Measurements from ENCODE around the gene CCL1. TPM values are rescaled to one million over a fixed set of nuclear protein-coding genes. Genes with fewer than 3 reads are reported as not detected.

The CCL1 gene
- total and polyA plus RNA-seq, 4 donors = not detected

DNA sequence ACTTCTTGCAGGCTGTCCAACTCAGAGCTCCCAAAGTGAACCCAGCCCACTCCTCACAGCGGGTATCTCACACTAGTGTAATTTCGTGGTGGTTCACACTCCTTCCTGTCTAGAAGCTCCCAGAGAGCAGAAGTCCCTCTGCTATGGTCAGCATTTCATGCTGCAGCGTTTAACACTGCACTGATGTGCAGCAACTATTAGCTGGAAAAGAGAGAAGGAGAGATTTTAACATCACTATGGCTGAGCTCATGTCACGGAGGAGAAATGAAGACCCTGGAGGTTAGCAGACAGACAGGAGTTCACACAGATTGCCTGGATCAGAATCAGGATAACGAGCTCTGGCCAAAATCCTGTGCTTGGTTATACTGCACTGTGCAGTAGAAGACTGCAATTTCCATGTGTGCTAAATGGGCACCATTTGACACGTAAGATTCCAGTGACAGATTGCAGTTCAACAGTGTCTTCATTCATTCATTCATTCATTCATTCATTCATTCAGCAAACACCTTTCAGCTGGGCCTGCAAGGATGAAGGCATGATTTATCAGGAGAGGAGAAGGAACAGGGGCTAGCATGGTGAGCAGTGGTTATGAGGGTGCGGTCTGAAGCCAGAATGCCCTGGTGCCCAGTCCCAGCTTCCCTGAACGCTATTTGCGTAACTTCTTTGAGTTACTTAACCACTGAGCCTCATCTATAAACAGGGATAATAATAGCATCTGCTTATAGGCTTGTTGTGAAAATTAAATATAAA is 5.3 kb upstream of the CCL1 start:
- Histone ChIP-seq H3K36me3 (ENCODE audit: control insufficient read depth in 4 of 4, insufficient read depth in 3 of 4, low read depth in 1 of 4, low read length in 3 of 4) (no peaks in the 10 kb centered on the region), H3K27me3 (ENCODE audit: control insufficient read depth in 4 of 4, insufficient read depth in 4 of 4, low read length in 3 of 4) (no peaks in the 10 kb centered on the region)
- WGBS = 59% methylated on average over 9 of the region's 9 CpGs

DNA sequence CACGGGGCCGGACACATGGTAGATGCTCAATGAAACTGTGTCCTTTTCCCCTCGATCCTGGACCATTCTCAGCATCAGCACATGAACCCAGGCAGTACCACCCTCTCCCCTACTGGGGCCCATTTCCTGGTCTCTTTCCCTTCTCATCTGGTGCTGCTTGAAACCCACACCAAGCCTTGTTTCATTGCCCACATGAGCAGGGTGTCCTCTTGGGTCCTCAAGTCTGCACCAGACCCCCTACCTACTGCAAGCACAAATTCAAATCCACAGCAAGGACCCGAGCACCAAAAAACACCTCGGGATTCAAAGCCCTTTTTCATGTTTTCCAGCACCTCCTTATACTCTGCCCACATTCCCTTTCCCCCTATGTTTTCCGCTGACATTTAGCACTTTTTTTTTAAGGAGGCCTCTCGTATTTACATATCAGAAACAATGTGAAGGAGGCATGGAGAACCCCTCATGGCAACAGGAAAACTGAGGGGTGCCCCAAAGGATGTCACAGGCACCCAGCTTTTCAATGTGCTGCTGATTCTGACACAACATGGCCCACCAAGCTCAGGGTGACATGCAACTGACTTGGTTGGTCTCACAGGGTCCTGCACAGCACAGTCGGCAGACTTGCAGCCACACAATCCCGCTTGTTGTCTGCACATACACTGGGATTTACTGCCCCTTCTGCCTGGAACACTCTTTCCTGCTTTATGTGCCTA is 4.6 kb upstream of the CCL1 start:
- H3K36me3 ChIP-seq (ENCODE audit: control insufficient read depth in 4 of 4, insufficient read depth in 3 of 4, low read depth in 1 of 4, low read length in 3 of 4) = no peaks in the 10 kb centered on the region
- H3K27me3 ChIP-seq (ENCODE audit: control insufficient read depth in 4 of 4, insufficient read depth in 4 of 4, low read length in 3 of 4) = peaks cover 0 to 2% (median 0%) of the 10 kb centered on the region in 4 donors
- no peak for DNase-seq (ENCODE audit: low spot score)
- H3K4me3 ChIP-seq (ENCODE audit: low read depth in 1 of 3, low read length in 3 of 3) = no peak overlapping the region
- H3K9ac ChIP-seq (ENCODE audit: low read depth in 1 of 2, low read length in 2 of 2) = no peak overlapping the region
- H3K27ac ChIP-seq (ENCODE audit: low read depth in 1 of 2, low read length in 2 of 2) = no peak overlapping the region
- WGBS = 90% methylated on average over 9 of the region's 9 CpGs
- no peaks in the 10 kb centered on the region for H3K9me3 ChIP-seq (ENCODE audit: control insufficient read depth in 4 of 4, low read length in 3 of 4)
- H3K4me1 ChIP-seq (ENCODE audit: control insufficient read depth in 4 of 4, insufficient read depth in 4 of 4, low read length in 3 of 4) = peaks cover 7 to 20% (median 18%) of the 10 kb centered on the region in 4 donors
- no peak for TF ChIP-seq FOXA2 (IDR thresholded peaks at IDR 0.05)
- TF ChIP-seq HNF4G (IDR thresholded peaks at IDR 0.05) = no peak
- no peak for TF ChIP-seq TAF1 (conservative IDR thresholded peaks at IDR 0.05)
- no peak for TF ChIP-seq NR2F2 (IDR thresholded peaks at IDR 0.05)
- TF ChIP-seq, protein P1, sequence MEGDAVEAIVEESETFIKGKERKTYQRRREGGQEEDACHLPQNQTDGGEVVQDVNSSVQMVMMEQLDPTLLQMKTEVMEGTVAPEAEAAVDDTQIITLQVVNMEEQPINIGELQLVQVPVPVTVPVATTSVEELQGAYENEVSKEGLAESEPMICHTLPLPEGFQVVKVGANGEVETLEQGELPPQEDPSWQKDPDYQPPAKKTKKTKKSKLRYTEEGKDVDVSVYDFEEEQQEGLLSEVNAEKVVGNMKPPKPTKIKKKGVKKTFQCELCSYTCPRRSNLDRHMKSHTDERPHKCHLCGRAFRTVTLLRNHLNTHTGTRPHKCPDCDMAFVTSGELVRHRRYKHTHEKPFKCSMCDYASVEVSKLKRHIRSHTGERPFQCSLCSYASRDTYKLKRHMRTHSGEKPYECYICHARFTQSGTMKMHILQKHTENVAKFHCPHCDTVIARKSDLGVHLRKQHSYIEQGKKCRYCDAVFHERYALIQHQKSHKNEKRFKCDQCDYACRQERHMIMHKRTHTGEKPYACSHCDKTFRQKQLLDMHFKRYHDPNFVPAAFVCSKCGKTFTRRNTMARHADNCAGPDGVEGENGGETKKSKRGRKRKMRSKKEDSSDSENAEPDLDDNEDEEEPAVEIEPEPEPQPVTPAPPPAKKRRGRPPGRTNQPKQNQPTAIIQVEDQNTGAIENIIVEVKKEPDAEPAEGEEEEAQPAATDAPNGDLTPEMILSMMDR (IDR thresholded peaks at IDR 0.05; ENCODE audit: low read depth, low read length, missing input control) = no peak
- no peak for TF ChIP-seq REST (IDR thresholded peaks at IDR 0.05)

More for the DNA sequence above, 5.3 kb upstream of the CCL1 start:
- H3K4me3 ChIP-seq (ENCODE audit: low read depth in 1 of 3, low read length in 3 of 3) = no peak overlapping the region
- no peaks in the 10 kb centered on the region for H3K9me3 ChIP-seq (ENCODE audit: control insufficient read depth in 4 of 4, low read length in 3 of 4)
- no peak for TF ChIP-seq ATF3 (IDR thresholded peaks at IDR 0.05)
- no peak for TF ChIP-seq FOXA2 (IDR thresholded peaks at IDR 0.05)
- TF ChIP-seq HNF4A (conservative IDR thresholded peaks at IDR 0.05) = no peak
- TF ChIP-seq EGR1 (IDR thresholded peaks at IDR 0.05; ENCODE audit: low read depth in 2 of 2) = no peak
- no peak for TF ChIP-seq TAF1 (conservative IDR thresholded peaks at IDR 0.05)
- no peak for TF ChIP-seq JUND (IDR thresholded peaks at IDR 0.05)
- no peak for TF ChIP-seq RXRA (IDR thresholded peaks at IDR 0.05)
- TF ChIP-seq SP1 (IDR thresholded peaks at IDR 0.05) = no peak
- TF ChIP-seq GABPA (IDR thresholded peaks at IDR 0.05 in 1 of 2, conservative IDR thresholded peaks at IDR 0.05 in 1 of 2) = no peak
- TF ChIP-seq HNF4G (IDR thresholded peaks at IDR 0.05) = no peak
- TF ChIP-seq, protein P1 (IDR thresholded peaks at IDR 0.05; ENCODE audit: low read depth, low read length, missing input control) = no peak
- TF ChIP-seq FOXA1 (IDR thresholded peaks at IDR 0.05) = no peak
- TF ChIP-seq REST (IDR thresholded peaks at IDR 0.05) = no peak
- no peak for TF ChIP-seq NR2F2 (IDR thresholded peaks at IDR 0.05)
- DNase-seq (ENCODE audit: low spot score) = no peak
- H3K27ac ChIP-seq (ENCODE audit: low read depth in 1 of 2, low read length in 2 of 2) = no peak overlapping the region
- H3K4me1 ChIP-seq (ENCODE audit: control insufficient read depth in 4 of 4, insufficient read depth in 4 of 4, low read length in 3 of 4) = peaks cover 7 to 20% (median 18%) of the 10 kb centered on the region in 4 donors
- H3K9ac ChIP-seq (ENCODE audit: low read depth in 1 of 2, low read length in 2 of 2) = no peak overlapping the region
